Measurements from ENCODE around the gene F11R. TPM values are rescaled to one million over a fixed set of nuclear protein-coding genes. Genes with fewer than 3 reads are reported as not detected.
"Not testable (repeated sequence)": the region's sequence is repeated elsewhere in the genome, so short reads cannot be mapped to it uniquely, and the experiment has no call there.

F11R gene
- total RNA-seq, 1 donor from 2014 or later = 42.1 TPM

DNA sequence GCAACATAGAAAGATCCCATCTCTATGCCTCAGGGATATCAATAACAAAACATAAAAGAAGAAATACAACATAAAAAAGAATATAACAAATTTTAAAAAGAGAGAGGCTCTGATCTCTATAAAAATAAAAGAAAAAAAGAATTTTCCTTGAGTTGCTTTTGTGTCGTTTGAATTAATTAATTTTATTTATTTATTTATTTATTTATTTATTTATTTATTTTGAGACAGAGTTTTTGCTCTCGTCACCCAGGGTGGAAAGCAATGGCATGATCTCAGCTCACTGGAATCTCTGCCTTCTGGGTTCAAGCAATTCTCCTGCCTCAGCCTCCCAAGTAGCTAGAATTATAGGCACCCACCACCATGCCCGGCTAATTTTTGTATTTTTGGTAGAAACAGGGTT is 8.5 kb downstream of the F11R start:
- no peak for DNase-seq

DNA sequence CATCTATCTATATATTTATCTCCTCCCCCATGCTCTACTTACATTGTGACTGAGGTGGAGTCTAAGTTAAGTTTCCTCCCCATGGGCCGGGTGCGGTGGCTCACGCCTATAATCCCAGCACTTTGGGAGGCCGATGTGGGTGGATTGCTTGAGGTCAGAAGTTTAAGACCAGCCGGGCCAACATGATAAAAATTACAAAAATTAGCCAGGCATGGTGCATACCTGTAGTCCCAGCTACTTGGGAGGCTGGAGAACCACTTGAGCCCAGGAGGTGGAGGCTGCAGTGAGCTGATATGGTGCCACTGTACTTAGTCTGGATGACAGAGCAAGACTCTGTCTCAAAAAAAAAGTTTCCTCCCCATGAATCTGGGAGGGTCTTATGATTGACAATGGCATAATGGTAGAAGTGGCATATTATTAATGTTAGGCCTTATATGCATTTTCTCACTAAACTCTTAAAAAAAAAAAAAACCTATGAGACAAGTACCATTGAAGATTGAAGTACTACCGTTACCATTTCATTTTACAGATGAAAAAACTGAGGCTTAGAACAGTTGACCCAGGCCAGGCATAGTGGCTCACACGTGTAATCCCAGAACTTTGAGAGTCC is 11.2 kb downstream of the F11R start:
- no peak for DNase-seq

DNA sequence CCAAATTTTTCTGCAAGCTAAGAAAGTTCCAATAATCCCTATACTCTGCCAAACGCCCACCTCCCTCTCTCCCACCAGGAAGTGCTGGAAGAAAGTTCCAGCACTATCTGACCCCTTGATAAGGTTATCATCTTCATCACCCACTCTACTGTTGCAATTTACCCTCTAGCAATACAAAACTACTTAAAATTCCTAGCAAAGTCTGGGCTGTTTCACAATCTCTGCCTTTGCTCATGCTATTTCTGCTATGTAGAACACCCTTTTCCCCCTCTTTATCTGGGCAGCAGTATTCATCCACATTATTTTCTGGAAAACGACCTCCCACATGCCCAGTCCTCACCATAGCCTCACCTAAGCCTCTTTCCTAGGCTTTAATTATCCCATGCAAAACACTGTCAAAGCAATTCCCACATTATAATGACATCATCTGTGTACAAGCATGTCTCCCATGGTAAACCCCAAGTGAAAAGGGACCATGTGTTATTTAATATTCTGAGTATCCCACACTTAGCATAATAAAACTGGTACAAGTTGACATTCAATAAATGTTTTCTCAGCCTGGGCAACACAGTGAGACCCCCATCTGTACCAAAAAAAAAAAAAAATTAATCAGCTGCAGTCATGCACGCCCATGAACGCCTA is 12.0 kb downstream of the F11R start:
- no peak for DNase-seq

DNA sequence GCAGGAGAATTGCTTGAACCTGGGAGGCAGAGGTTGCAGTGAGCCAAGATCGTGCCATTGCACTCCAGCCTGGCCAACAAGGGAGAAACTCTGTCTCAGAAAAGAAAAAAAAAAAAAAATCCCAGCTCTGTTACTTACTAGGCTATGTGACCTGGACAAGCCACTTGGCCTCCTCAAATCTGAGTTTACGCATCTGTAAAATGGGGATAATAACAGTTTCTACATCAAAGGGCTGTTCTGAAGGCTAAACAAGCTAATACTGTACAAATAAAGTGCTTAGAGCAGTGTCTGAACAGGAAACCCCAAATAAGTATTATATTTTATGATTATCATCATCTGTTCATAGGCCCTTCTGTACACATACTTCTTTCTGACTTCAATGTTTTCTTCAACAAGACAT is 13.6 kb downstream of the F11R start:
- DNase-seq = no peak

DNA sequence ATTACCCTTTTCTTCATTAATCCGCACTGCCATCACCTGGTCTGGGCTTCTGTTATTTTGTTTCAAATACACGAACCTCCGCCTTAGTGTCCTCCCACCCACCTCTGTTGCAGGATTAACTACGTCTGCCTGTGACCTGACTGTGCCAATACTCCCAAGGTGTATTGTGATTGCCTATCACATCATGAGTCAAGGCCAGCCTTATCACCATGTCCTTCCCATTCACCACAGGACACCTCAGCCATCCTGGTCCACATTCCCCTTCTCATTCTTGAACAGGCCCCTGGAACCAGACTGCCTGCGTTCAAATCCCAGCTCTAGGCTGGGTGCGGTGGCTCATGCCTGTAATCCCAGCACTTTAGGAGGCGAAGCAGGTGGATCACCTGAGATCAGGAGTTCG is 14.4 kb downstream of the F11R start:
- no peak for DNase-seq

DNA sequence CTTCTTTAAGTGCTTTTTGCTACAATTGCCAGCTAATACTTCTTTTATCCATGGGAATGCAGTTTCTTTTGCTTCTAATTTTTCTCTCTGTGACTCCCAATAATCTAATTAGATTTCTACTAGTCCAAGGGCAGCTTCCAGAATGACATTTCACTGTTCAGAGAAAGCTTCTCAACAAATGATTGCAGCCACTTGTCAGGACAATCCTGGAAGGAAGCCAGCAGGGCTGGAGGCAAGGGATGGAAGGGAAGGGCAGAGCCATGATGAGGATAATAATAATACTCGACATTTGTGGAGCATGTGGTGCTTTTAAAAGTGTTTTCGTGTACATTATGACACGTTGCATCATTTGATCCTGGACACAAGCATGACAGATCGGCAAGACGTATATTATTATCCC is 19.4 kb downstream of the F11R start:
- no peak for DNase-seq

DNA sequence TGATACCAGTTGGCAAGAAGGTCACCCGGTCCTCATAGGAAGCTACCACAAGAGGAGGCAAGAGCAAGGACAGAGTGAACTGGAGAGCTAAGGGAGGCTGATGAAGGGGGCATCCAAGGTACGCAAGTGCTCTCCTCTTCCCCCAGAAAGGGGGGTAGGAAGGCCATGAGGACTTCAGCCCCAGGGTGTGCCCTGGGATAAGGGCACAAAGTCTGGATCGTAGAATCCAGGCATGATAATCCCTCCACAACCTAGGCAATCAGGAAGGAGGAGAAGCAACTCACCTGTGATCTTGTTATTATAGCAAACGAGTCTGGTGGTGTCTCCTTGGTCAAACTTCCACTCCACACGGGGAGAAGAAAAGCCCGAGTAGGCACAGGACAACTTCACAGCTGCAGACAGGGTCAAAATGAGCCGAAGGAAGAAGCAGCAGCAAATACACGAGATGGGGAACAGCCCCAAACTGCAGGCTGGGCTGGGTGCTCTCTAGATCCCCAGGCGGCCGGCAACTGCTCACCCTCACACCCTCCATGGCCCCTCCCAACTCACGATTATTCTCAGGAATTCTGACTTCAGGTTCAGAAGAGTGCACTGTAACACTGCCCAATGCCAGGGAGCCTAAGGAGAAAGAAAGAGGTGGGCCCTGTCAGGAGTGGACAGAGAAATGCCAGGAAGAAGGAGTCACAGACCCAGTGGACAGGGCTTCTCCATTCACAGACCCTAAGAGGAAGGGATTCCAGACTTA is 20.0 kb downstream of the F11R start:
- DNase-seq = no peak

DNA sequence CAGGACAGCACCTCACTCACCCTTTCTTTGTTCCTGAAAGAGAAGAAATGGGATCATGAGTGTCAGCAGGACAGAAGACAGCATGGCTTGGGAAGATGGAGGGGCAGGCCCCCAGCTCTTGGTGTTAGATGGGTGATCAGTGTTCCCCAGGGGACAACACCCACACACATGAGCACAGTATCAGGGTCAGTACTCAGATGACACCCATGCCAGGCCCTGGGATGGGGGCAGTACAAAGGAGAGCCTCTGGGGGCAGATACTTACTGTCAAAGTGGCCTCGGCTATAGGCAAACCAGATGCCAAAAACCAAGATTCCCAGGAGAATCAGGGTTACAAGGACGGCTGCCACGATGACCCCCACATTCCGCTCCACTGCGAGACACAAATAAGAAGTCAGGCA is 21.6 kb downstream of the F11R start:
- no peak for DNase-seq

DNA sequence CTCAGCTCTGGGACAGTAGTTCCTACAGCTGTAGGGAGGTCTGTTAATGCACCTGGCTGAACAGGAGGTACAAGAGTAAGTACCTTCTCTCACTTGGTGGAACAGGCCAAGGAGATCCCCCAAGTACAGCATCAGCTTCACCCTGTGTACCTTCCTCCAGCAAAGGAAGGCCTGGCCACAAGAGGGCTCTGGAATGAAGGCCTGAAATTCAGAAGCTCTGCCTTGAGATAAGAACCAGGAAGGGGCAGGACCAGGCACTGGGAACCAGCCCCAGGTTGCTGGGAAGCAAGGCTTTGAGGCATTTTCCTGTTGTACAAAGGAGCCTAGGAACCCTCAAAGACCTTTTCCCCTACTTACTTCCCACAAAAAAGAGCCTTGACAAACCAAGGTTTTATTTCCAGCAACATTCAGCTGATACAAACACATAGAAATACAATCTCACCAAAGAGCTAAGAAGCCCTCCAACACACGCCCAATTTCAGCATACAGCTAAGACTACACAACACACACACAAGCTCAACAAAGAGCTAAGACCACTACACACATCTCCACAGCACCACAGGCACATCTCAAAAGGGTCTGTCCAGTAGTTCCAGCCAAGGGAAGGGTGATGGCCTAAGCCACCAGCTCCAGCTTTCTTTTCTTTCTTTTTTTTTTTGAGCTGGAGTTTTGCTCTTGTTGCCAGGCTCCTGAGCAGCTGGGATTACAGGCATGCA is 23.5 kb downstream of the F11R start:
- no peak for DNase-seq

DNA sequence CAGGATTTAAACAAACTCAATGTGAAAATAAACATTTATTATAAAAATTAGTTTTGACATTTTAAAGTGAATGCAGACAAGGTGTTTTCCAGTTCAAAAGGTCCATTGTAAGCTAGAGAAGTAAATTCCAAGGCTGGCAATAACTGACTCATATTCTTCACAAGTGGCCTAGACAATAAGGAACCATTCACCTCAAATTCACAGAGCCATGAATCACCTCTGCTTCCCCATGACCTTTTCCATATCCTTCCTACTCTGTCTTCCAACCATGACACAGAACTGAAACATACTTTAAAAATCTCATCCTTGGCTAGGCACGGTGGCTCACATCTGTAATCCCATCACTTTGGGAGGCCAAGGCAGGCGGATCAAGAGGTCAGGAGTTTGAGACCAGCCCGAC is 24.8 kb downstream of the F11R start:
- no peak for DNase-seq

DNA sequence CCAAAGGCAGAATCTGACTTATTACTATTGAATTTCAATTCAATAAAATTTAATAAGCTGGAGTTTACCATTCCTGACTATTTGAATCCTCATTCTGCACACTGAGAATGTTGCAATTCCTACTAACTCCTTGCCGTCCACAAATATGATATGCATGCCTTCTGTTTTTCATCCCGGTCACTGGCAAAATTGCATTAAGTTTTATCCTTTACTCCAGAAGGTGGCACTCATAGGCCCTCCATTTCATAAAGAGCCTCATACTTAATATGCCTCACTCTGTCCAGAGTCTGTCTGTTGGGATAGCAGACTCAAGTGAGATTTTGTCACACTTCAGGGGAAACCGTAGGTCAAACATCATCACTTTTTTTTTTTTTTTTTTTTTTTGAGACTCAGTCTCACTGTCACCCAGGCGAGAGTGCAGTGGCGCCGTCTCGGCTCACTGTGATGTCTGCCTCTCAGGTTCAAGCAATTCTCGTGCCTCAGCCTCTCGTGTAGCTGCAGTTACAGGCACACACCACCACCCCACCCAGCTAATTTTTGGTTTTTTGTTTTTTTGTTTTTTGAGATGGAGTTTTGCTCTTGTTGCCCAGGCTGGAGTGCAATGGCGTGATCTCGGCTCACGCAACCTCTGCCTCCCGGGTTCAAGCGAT is 27.3 kb downstream of the F11R start:
- peak; percentile 24 for DNase-seq

DNA sequence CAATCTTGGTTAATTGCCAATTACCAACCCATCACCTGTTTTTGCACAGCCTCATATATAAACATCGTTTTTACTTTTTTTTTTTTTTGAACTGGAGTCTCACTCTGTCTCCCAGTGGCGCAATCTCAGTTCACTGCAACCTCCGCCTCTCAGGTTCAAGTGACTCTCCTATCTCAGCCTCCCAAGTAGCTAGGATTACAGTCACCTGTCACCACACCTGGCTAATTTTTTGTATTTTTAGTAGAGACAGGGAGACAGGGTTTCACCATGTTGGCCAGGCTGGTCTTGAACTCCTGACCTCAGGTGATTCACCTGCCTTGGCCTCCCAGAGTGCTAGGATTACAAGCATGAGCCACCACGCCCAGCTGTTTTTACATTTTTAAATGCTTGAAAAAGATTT is 28.9 kb downstream of the F11R start:
- DNase-seq = not testable (repeated sequence)

DNA sequence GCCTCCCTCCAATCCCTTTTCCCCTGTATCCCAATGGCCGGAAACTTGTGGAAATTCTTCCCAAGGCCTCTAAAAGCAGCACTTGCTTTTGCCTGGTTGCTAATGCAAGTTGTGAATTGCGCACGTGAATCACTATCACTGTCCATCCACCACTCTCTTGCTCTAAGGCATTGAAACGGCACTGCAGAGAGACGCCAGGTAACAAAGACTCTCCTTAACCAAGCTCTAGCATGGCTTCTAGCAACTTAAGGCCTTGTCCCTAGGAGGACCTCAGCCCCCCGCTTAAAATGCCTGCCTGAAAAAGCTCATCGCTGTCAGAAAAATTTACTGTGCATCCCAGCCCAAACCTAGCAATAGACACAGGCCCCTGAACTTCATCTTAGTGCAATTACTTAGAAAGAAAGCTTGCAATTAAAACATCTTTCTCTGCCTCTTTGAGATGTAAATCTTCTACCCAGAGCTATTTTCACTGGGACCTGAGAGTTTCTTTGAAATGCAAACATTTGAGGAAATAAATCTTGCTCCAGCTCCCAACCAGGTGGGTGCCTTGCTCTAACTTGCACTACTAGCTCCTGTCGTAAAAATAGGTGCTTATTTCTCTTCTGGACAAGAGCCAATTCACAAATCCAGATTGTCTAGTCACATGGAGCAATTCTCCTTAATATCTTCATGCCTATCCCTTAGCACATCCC is 33.4 kb downstream of the F11R start:
- DNase-seq = peak; percentile 9

DNA sequence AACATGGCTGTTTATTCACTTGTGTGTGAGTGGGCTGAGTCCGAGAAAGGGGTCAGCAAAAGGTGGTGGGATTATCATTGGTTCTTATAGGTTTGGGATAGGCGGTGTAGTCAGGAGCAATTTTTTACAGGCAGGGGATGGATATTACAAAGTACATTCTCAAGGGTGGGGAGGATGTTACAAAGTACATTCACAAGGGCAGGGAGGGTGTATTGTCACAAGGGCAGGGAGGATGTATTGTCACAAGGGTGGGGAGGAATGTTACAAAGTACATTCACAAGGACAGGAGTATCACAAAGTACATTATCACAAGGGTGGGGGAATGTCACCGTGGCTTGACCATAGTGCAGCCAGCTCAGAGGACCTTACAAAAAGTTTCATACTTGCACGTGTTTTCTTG is 35.2 kb downstream of the F11R start:
- DNase-seq = no peak

DNA sequence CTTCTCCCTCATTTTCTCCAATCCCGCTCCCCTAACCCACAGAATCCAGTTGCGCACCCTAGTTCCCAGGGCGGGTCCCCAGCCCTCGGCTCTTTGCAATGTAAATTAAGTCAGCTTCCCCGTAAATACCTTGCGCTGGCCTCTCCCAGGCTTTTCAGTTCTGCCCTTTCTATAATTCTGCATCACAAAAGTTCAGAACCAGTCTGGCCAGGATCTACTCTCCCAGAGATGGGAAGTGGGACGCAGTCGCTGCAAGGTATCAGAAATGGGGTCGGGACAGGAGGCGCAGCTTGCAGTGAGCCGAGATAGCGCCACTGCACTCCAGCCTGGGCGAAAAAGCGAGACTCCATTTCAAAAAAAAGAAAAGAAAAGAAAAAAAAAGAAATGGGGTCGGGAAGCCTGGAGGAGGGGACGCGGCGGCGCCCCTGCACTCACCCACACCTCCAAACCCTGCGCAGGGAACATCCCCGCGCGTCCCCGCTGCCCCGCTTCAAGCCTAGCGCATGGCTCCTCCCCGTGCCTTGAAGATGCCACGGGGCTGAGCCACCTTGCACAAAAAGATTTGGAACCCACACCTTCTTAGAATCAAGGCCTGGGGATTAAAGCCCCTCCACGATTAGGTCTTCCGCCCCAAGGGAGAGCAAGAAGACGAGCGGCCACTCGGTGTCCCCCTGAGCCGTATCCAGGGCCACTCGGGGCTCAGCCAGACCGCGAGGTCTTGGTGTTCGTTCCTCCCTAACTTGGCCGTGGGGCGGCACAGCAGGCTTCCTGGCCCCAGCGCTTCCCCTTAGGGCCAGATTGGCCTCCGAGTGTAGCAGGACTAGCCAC is 39.2 kb downstream of the F11R start:
- no peak for DNase-seq

DNA sequence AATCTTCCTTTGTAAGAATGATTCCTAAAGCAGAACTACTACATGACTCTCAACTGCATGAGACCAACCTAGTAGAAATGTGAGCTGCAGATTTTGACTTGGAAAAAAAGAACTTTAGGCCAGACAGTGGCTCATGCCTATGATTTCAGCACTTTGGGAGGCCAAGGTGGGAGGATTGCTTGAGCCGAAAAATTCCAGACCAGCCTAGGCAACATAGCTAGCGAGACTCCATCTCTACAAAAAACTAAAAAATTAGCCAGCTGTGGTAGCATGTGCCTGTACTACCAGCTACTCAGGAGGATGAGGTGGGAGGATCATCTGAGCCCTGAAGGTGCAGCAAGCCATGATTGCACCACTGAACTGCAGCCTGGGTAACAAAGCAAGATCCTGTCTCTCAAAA is 41.7 kb downstream of the F11R start:
- DNase-seq = no peak

DNA sequence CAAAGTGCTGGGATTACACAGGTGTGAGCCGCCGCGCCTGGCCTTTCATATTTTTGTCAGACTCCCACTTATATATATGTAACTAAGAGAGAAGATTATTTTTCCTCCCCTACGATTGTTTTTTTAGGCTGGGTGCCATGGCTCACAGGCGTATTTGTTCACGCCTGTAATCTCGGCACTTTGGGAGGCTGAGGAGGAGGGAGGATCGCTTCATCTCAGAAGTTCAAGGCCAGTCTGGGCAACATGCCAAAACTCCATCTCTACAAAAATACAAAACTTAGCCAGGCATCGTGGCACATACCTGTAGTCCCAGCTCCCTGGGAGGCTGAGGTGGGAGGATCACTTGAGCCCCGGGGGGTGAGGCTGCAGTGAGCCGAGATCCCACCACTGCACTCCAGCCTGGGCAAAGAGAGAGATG is 42.4 kb downstream of the F11R start:
- no peak for DNase-seq

DNA sequence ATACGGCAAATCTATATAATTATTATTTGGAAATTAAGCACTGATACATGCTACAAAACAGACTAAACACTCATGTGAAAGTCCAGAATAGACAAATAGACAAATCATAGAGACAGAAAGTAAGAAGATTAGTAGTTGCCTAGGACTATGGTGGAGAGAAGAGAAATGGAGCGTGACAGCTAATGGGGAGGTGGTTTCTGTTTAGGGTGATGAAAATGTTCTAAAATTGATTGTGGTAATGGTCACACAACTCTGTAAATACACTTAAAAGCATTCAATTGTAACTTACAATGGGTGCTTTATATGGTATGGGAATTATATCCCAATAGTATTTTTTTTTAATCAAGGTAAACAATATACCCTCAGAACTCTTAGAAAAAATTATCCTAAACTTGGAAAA is 45.9 kb downstream of the F11R start:
- DNase-seq = no peak

DNA sequence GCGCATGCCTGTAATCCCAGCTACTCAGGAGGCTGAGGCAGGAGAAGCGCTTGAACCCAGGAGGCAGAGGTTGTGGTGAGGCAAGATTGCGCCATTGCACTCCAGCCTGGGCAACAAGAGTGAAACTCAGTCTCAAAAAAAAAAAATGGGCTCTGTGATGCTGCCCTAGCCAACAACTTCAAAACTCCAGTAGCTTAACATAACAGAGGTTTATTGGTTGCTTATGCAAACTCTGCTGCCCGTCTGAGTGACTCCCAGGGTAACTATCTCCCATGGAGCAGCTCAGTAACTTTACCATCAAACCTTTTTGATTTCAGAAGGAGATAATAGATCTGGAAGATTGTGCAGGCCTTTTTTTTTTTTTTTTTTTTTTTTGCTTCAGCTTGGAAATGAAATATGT is 47.5 kb downstream of the F11R start:
- DNase-seq = no peak

DNA sequence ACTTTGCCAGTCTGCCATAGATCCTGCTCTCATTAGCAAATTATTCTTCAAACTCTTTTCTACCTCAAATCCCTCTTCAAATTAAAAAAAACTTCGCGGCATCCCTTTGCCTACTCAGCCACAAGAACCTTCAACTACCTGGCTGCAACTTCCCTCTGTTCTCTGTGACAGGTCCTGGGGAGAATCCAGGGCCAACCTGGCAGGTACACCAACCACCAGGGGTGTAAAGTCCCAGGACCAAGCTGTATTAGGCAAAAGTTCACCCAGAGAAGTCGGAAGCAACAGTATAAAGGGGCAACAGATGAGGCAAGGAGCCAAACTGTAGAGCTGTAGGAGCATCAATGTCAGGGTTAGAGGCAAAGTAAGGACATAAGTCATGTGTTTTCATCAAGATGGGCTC is 48.0 kb downstream of the F11R start:
- no peak for DNase-seq

DNA sequence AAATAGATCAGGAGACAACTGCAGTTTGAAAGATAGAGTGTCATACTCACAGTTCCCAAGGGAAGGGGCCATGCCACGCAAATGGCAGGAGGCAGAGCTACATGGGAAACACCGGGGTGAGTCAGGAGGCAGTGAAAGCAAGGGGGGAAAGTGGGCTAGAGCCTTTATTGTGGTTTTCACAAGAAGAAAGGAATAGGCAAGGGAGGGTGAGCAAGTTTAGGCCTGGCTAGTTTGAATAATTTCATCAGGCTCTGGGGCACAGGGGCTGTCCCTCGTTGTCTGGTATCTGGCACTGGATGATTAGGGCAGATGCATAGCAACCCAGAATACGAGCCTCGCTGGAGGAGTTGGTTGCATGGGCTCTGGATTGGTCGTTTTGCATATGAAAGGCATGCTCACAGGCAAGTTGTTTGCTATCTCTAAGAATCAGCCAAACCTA is 49.3 kb downstream of the F11R start:
- DNase-seq = no peak
